D721Med (cell line): Measurements from ENCODE around the gene EIF4E.

Experiments used
- DNase-seq: peaks from one replicate; pipeline ENCODE4 v3.0.0; 2011; ENCODE audit warnings: low spot score; ENCODE audit not compliant: insufficient read length
- FAIRE-seq: peaks from 2 replicates; lab custom pipeline; 2011; peaks lifted over from hg19 to GRCh38; lab: Jason Lieb, UNC
- TF ChIP-seq, protein P1 (sequence below): IDR thresholded peaks from 2 replicates; pipeline ENCODE4 v1.5.1; 2012; ENCODE audit warnings: mild to moderate bottlenecking, control low read depth; ENCODE audit not compliant: insufficient read depth; ENCODE audit errors: missing control alignments

EIF4E gene, protein sequence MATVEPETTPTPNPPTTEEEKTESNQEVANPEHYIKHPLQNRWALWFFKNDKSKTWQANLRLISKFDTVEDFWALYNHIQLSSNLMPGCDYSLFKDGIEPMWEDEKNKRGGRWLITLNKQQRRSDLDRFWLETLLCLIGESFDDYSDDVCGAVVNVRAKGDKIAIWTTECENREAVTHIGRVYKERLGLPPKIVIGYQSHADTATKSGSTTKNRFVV

GRCh38 chr4:98928505-98929340 lies at the start of gene EIF4E:
EIF4E (minus strand) TSS chr4:98929133; CDS start chr4:98929112, 21 bp downstream.
- DNase-seq (peak; percentile 59), FAIRE-seq (no peak)
- TF ChIP-seq, protein P1, sequence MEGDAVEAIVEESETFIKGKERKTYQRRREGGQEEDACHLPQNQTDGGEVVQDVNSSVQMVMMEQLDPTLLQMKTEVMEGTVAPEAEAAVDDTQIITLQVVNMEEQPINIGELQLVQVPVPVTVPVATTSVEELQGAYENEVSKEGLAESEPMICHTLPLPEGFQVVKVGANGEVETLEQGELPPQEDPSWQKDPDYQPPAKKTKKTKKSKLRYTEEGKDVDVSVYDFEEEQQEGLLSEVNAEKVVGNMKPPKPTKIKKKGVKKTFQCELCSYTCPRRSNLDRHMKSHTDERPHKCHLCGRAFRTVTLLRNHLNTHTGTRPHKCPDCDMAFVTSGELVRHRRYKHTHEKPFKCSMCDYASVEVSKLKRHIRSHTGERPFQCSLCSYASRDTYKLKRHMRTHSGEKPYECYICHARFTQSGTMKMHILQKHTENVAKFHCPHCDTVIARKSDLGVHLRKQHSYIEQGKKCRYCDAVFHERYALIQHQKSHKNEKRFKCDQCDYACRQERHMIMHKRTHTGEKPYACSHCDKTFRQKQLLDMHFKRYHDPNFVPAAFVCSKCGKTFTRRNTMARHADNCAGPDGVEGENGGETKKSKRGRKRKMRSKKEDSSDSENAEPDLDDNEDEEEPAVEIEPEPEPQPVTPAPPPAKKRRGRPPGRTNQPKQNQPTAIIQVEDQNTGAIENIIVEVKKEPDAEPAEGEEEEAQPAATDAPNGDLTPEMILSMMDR = no peak

GRCh38 chr4:98977557-98977956 lies 48.6 kb upstream of the EIF4E start:
- DNase-seq (no peak), FAIRE-seq (no peak)
- TF ChIP-seq, protein P1 = no peak

DNA sequence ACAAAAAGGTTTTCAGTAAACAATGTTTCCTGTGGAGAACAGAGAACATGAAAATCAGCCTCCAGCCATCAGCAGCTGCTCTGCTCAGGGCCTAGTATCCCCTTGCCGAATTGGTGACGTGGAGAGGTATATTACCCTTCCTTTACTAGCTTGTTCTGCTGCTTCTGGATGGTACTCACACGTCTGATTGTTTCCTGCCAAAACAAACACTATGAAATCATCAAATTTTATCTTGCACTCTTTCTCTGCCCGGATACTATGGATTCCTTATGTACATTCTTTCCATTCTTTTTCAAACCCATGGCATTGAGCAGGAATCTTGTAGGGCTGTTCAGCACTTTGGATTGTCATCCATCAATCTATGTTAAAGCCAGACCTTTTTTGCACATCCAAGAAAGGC lies 47.8 kb upstream of the EIF4E start:
- no peak for FAIRE-seq
- DNase-seq = no peak
- TF ChIP-seq, protein P1 = no peak

- DNase-seq (no peak), FAIRE-seq (no peak)
- TF ChIP-seq, protein P1 = no peak
Observed at GRCh38 chr4:98969878-98970785, 41.2 kb upstream of the EIF4E start.

- TF ChIP-seq, protein P1 = no peak
- FAIRE-seq = no peak
- no peak for DNase-seq
Observed at GRCh38 chr4:98967786-98968329, 38.9 kb upstream of the EIF4E start.

- TF ChIP-seq, protein P1 = no peak
- DNase-seq (no peak), FAIRE-seq (no peak)
Observed at GRCh38 chr4:98966926-98967325, 38.0 kb upstream of the EIF4E start.
